Neural cell (in vitro differentiated cells): ENCODE data around the gene RHCG. TPM values are rescaled to one million over a fixed set of nuclear protein-coding genes. Genes with fewer than 3 reads are reported as not detected.

Experiments
- H2AFZ ChIP-seq: fragments of 200-600, 300-800 bp; sonication (generic), shearing (Covaris generic); 2 replicates; pipeline ENCODE4 v1.6.0; 2014; ENCODE audit warnings: low read depth, mild to moderate bottlenecking, antibody characterized with exemption, low read length, moderate library complexity
- H3F3A ChIP-seq: fragments of 200-600 bp; shearing (Covaris generic); 2 replicates; pipeline ENCODE4 v1.6.1; 2016; ENCODE audit warnings: mild to moderate bottlenecking, moderate library complexity, mixed read lengths, antibody characterized with exemption, low read length; ENCODE audit not compliant: insufficient read depth, poor library complexity, severe bottlenecking
- H3K27ac ChIP-seq: fragments of 200-600, 300-800 bp; sonication (generic), shearing (Covaris generic); 2 replicates; pipeline ENCODE4 v1.5.1; 2014; ENCODE audit warnings: mild to moderate bottlenecking, low read length, moderate library complexity
- H3K27me3 ChIP-seq: fragments of 300-800, 200-600 bp; sonication (generic), shearing (Covaris generic); 2 replicates; pipeline ENCODE4 v1.6.0; 2014; ENCODE audit warnings: mild to moderate bottlenecking, low read depth, low read length, moderate library complexity; ENCODE audit not compliant: insufficient read depth
- H3K36me3 ChIP-seq: fragments of 300-800, 200-600 bp; sonication (generic), shearing (Covaris generic); 2 replicates; pipeline ENCODE4 v1.5.1; 2014; ENCODE audit warnings: mild to moderate bottlenecking, antibody characterized with exemption, low read length, moderate library complexity; ENCODE audit not compliant: insufficient read depth
- H3K4me2 ChIP-seq: fragments of 300-800, 200-600 bp; sonication (generic), shearing (Covaris generic); 2 replicates; pipeline ENCODE4 v1.6.0; 2014; ENCODE audit warnings: mild to moderate bottlenecking, low read length
- H3K4me3 ChIP-seq: fragments of 300-800, 200-600 bp; sonication (generic), shearing (Covaris generic); 2 replicates; pipeline ENCODE4 v1.5.1; 2014; ENCODE audit warnings: mild to moderate bottlenecking, low read length, moderate library complexity
- H3K79me2 ChIP-seq: fragments of 200-600 bp; shearing (Covaris generic); replicated peaks from 2 replicates; pipeline ENCODE4 v1.6.0; 2014; ENCODE audit warnings: mild to moderate bottlenecking, low read length, moderate library complexity; ENCODE audit not compliant: insufficient read depth
- H3K9ac ChIP-seq: fragments of 300-800, 200-600 bp; sonication (generic), shearing (Covaris generic); 2 replicates; pipeline ENCODE4 v1.6.1; 2016; ENCODE audit warnings: mild to moderate bottlenecking, low read length, mixed read lengths
- H3K9me2 ChIP-seq: fragments of 200-600 bp; shearing (Covaris generic); 2 replicates; pipeline ENCODE4 v1.6.1; 2016; ENCODE audit warnings: mild to moderate bottlenecking, low read length, mixed read lengths; ENCODE audit not compliant: insufficient read depth
- H3K9me3 ChIP-seq: fragments of 200-600, 300-800 bp; sonication (generic), shearing (Covaris generic); 2 replicates; pipeline ENCODE4 v1.6.1; 2016; ENCODE audit warnings: mild to moderate bottlenecking, mixed run types, low read length, moderate library complexity, mixed read lengths
- H4K20me1 ChIP-seq: fragments of 200-600 bp; shearing (Covaris generic); 2 replicates; pipeline ENCODE4 v1.6.1; 2016; ENCODE audit warnings: mild to moderate bottlenecking, mixed run types; ENCODE audit not compliant: insufficient read depth
- EP300 ChIP-seq: fragments of 450-650 bp; conservative IDR thresholded peaks from 2 replicates; pipeline ENCODE4 v1.6.1; 2014; ENCODE audit warnings: antibody characterized with exemption, mild to moderate bottlenecking, moderate library complexity; ENCODE audit not compliant: poor library complexity, severe bottlenecking
- EZH2 ChIP-seq: fragments of 200-600, 300-800 bp; shearing (Covaris generic), sonication (generic); IDR thresholded peaks from 2 replicates; pipeline ENCODE4 v1.6.1; 2014; ENCODE audit warnings: antibody characterized with exemption, low read length, borderline replicate concordance, mild to moderate bottlenecking; ENCODE audit not compliant: insufficient read depth, poor library complexity, severe bottlenecking
- MXI1 ChIP-seq: fragments of 450-650 bp; conservative IDR thresholded peaks from 2 replicates; pipeline ENCODE4 v1.6.1; 2014; ENCODE audit warnings: antibody characterized with exemption, mild to moderate bottlenecking; ENCODE audit not compliant: poor library complexity, severe bottlenecking
- POLR2AphosphoS5 ChIP-seq: IDR thresholded peaks from 2 replicates; pipeline ENCODE4 v1.6.1; 2012
- RAD21 ChIP-seq: fragments of 450-650 bp; conservative IDR thresholded peaks from 2 replicates; pipeline ENCODE4 v1.6.1; 2014; ENCODE audit warnings: antibody characterized with exemption, mild to moderate bottlenecking, moderate library complexity
- REST ChIP-seq: IDR thresholded peaks from 2 replicates; pipeline ENCODE4 v1.6.1; 2012; ENCODE audit warnings: borderline replicate concordance
- SMC3 ChIP-seq: fragments of 450-650 bp; conservative IDR thresholded peaks from 2 replicates; pipeline ENCODE4 v1.6.1; 2014; ENCODE audit warnings: antibody characterized with exemption, mild to moderate bottlenecking, moderate library complexity; ENCODE audit not compliant: poor library complexity
- TAF1 ChIP-seq: IDR thresholded peaks from 2 replicates; pipeline ENCODE4 v1.6.1; 2012; ENCODE audit warnings: low read depth
- polyA plus RNA-seq: library from polyadenylated mRNA; depleted of rRNA; stranded (reverse); fragments of >200 nt; gene quantifications from 2 replicates; pipeline ENCODE4 v1.2.3, GENCODE V29; 2014
- TF ChIP-seq, protein P1 (sequence below): fragments of 450-650 bp; IDR thresholded peaks from 2 replicates; pipeline ENCODE4 v1.5.1; 2014; ENCODE audit warnings: antibody characterized with exemption, mild to moderate bottlenecking, moderate library complexity; ENCODE audit not compliant: poor library complexity, severe bottlenecking

Gene RHCG
- polyA plus RNA-seq, 1 donor from 2014 or later, result 0.32 TPM

- no peaks in the 10 kb centered on the region for H3K36me3 ChIP-seq
- H3K9me3 ChIP-seq, result no peaks in the 10 kb centered on the region
- H2AFZ ChIP-seq, result no peak overlapping the region
- no peaks in the 10 kb centered on the region for H4K20me1 ChIP-seq
- no peak overlapping the region for H3K4me2 ChIP-seq
- no peak for TF ChIP-seq MXI1
- no peak overlapping the region for H3K9ac ChIP-seq
- no peak overlapping the region for H3K4me3 ChIP-seq
- no peaks in the 10 kb centered on the region for H3K27me3 ChIP-seq
- H3K79me2 ChIP-seq, result no peaks in the 10 kb centered on the region
- H3F3A ChIP-seq, result no peaks in the 10 kb centered on the region
- no peaks in the 10 kb centered on the region for H3K9me2 ChIP-seq
- H3K27ac ChIP-seq, result no peak overlapping the region
Measured at GRCh38 chr15:89461386-89461785, 35.0 kb downstream of the RHCG start.

- TF ChIP-seq POLR2AphosphoS5 (no peak), REST (no peak), MXI1 (no peak), SMC3 (no peak), EZH2 (no peak), RAD21 (no peak), EP300 (no peak), TAF1 (no peak)
- TF ChIP-seq, protein P1, sequence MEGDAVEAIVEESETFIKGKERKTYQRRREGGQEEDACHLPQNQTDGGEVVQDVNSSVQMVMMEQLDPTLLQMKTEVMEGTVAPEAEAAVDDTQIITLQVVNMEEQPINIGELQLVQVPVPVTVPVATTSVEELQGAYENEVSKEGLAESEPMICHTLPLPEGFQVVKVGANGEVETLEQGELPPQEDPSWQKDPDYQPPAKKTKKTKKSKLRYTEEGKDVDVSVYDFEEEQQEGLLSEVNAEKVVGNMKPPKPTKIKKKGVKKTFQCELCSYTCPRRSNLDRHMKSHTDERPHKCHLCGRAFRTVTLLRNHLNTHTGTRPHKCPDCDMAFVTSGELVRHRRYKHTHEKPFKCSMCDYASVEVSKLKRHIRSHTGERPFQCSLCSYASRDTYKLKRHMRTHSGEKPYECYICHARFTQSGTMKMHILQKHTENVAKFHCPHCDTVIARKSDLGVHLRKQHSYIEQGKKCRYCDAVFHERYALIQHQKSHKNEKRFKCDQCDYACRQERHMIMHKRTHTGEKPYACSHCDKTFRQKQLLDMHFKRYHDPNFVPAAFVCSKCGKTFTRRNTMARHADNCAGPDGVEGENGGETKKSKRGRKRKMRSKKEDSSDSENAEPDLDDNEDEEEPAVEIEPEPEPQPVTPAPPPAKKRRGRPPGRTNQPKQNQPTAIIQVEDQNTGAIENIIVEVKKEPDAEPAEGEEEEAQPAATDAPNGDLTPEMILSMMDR, result no peak
- H3K27ac ChIP-seq, result no peak overlapping the region
- no peak overlapping the region for H3K9ac ChIP-seq
- no peaks in the 10 kb centered on the region for H3F3A ChIP-seq
- no peaks in the 10 kb centered on the region for H3K9me3 ChIP-seq
- no peaks in the 10 kb centered on the region for H3K36me3 ChIP-seq
- no peak overlapping the region for H3K4me3 ChIP-seq
- no peaks in the 10 kb centered on the region for H3K79me2 ChIP-seq
- H4K20me1 ChIP-seq, result no peaks in the 10 kb centered on the region
- no peak overlapping the region for H3K4me2 ChIP-seq
- no peaks in the 10 kb centered on the region for H3K9me2 ChIP-seq
- H3K27me3 ChIP-seq, result no peaks in the 10 kb centered on the region
- no peak overlapping the region for H2AFZ ChIP-seq
Measured at GRCh38 chr15:89460048-89460447, 36.3 kb downstream of the RHCG start.
